Kidney epithelial cell (primary cell): ENCODE results near the gene MVK. TPM values are rescaled to one million over a fixed set of nuclear protein-coding genes. Genes with fewer than 3 reads are reported as not detected.
"Not testable (repeated sequence)": the region's sequence is repeated elsewhere in the genome, so short reads cannot be mapped to it uniquely, and the experiment has no call there.

Experiments
- DNase-seq: peaks from one replicate; pipeline ENCODE4 v3.0.0-alpha.2; 2010; ENCODE audit warnings: low read depth
- H3K27me3 ChIP-seq: 2 replicates; pipeline ENCODE4 v1.6.0; 2011; ENCODE audit warnings: low read length; ENCODE audit not compliant: control insufficient read depth, insufficient read depth
- H3K36me3 ChIP-seq: 2 replicates; pipeline ENCODE4 v1.5.1; 2011; ENCODE audit warnings: low read length; ENCODE audit not compliant: control insufficient read depth, insufficient read depth
- H3K4me3 ChIP-seq: 2 replicates; pipeline ENCODE4 v1.5.1; 2011; ENCODE audit warnings: low read depth, mild to moderate bottlenecking, control low read depth, low read length
- total RNA-seq: library from RNA; depleted of rRNA; stranded (reverse); fragments of >200 nt; gene quantifications from 2 replicates; pipeline ENCODE4 v1.2.3, GENCODE V29; 2015
- TF ChIP-seq, protein P1 (sequence below): IDR thresholded peaks from 2 replicates; pipeline ENCODE4 v1.5.1; 2011; ENCODE audit warnings: mild to moderate bottlenecking, moderate library complexity, low read length, control low read depth, inconsistent platforms; ENCODE audit not compliant: insufficient read depth, poor library complexity, severe bottlenecking

Gene MVK
- total RNA-seq, 1 donor from 2014 or later: 25.4 TPM

DNA sequence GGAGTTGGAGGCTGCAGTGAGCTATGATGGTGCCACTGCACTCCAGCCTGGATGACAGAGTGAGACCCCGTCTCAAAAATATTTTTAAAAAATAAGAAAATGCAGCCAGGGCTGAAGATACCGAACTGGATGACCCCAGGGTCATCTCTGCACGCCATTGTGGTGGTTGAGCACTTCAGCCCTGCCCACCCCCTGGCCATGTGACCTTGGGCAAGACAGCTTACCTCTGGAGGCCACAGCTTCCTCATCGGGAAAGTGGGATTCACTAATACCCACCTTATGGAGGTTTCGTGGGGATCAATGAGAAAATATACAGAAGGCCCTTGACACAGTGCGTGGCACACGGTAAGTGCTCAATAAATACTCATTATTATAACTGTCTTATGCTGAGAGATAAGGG, 25.5 kb downstream of the MVK start:
- no peaks in the 10 kb centered on the region for H3K27me3 ChIP-seq
- H3K4me3 ChIP-seq: no peak overlapping the region
- TF ChIP-seq, protein P1, sequence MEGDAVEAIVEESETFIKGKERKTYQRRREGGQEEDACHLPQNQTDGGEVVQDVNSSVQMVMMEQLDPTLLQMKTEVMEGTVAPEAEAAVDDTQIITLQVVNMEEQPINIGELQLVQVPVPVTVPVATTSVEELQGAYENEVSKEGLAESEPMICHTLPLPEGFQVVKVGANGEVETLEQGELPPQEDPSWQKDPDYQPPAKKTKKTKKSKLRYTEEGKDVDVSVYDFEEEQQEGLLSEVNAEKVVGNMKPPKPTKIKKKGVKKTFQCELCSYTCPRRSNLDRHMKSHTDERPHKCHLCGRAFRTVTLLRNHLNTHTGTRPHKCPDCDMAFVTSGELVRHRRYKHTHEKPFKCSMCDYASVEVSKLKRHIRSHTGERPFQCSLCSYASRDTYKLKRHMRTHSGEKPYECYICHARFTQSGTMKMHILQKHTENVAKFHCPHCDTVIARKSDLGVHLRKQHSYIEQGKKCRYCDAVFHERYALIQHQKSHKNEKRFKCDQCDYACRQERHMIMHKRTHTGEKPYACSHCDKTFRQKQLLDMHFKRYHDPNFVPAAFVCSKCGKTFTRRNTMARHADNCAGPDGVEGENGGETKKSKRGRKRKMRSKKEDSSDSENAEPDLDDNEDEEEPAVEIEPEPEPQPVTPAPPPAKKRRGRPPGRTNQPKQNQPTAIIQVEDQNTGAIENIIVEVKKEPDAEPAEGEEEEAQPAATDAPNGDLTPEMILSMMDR: no peak
- DNase-seq: no peak
- no peaks in the 10 kb centered on the region for H3K36me3 ChIP-seq

DNA sequence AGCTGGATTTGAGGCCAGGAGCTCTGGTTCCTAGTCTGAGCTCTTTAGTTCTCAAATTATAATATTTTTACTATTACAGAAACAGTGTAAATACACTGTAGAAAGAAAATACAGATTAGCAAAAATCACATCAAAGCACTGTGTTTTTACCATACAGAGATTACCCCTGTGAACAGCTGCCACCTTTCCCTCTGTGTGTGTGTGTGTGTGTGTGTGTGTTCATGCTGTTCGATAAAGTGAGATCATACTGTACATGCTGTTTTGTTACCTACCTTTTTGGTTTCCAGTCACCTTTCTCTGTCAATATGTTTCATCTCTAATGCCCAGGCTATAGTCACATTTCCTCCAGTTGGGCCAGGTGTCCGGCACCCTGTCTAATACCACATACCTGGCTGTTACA, 26.9 kb downstream of the MVK start:
- no peak for DNase-seq
- TF ChIP-seq, protein P1: no peak
- no peaks in the 10 kb centered on the region for H3K36me3 ChIP-seq

DNA sequence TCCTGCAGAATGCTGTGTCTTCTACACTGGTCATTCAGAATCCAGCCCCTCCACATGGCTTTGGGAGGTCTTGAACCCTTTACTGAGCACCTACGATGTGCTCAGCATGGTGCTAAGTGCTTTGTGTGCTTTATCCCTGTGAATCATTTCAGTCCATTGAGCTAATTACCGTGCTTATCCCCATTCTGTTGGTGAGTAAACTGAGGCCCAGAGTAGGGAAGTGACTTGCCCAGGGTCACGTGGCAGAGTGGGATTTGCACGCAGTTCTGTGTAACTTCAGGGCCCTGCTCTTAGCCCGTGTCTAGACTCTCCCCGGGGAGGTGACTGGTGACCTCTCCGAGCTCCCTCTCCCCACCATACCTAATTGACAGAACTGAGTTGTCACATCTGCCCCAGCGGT, 27.4 kb downstream of the MVK start:
- DNase-seq: no peak
- Histone ChIP-seq H3K27me3 (peaks cover 6% of the 10 kb centered on the region), H3K36me3 (no peaks in the 10 kb centered on the region), H3K4me3 (no peak overlapping the region)
- TF ChIP-seq, protein P1: no peak

More for the DNA sequence above, 26.9 kb downstream of the MVK start:
- peaks cover 2% of the 10 kb centered on the region for H3K27me3 ChIP-seq
- H3K4me3 ChIP-seq: no peak overlapping the region

DNA sequence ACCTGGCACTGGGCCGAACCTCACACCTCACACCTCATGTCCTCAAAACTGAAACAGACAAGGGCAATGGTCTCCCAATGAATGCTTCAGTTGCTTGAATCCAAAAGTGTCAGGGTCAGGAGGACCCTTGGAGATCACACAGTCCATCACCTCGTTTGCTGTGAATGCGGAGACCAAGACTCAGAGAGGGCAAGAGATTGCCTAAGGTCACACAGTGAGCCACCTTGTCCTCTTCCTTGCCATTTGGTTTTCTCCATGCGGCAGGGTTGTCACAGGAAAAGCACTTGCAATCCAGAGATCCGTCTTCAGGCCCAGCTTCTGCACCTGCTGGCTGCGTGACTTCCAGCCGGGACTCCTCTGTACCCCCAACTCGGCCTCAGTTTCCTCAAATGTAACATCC, 28.0 kb downstream of the MVK start:
- TF ChIP-seq, protein P1: no peak
- no peak for DNase-seq
- H3K27me3 ChIP-seq: peaks cover 11% of the 10 kb centered on the region
- no peak overlapping the region for H3K4me3 ChIP-seq
- H3K36me3 ChIP-seq: no peaks in the 10 kb centered on the region

DNA sequence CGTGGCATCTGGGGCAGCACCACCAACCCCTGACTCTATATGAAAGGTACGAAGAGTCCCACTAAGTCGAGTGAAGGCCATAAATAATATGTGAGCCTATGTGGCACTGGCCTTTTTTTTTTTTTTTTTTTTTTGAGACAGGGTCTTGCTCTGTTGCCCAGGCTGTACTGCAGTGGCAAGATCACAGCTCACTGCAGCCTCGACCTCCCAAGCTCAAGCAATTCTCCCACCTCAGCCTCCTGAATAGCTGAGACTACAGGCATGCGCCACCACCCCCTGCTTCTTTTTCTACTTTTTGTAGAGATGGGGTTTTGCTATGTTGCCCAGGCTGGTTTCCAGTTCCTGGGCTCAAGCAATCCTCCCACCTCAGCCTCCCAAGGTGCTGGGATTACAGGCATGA, 28.5 kb downstream of the MVK start:
- H3K27me3 ChIP-seq: peaks cover 16% of the 10 kb centered on the region
- not testable (repeated sequence) for H3K36me3 ChIP-seq, DNase-seq, H3K4me3 ChIP-seq

DNA sequence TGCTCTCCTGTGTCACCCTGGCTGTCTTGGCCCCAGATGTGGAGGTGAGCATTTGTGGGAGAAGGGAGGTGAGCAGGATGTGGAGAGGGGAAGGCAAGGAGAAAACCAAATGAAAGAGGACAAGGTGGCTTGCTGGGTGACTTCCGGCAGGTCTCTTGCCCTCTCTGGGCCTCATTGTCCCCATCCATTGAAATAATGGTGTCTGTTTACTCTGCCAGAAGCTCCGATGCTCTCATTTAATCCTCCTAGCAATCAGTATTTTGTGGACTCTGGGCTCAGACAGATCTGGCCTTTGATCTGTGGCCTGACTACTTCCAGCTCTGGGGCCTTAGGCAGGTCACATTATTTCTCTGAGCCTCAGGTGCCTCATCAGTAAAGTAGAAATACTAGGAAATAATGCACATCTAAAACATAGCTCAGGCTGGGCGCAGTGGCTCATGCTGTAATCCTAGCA, 30.6 kb downstream of the MVK start:
- TF ChIP-seq, protein P1: no peak

More for the DNA sequence above, 30.6 kb downstream of the MVK start:
- no peak overlapping the region for H3K4me3 ChIP-seq
- peaks cover 28% of the 10 kb centered on the region for H3K27me3 ChIP-seq
- H3K36me3 ChIP-seq: no peaks in the 10 kb centered on the region
- DNase-seq: no peak
